Chondrocyte (in vitro differentiated cells): Measurements from ENCODE around the gene PPP1CC. TPM values are rescaled to one million over a fixed set of nuclear protein-coding genes. Genes with fewer than 3 reads are reported as not detected.
A peak's percentile ranks its signal among the peaks of the same experiment; 100 is the strongest.

Experiments used
- DNase-seq: peaks from one replicate; pipeline ENCODE4 v3.0.0; 2021; ENCODE audit warnings: mixed read lengths, low spot score
- H3K27ac Mint-ChIP-seq: one replicate; pipeline ENCODE4 v1.8.0; 2021; ENCODE audit warnings: mild to moderate bottlenecking, moderate library complexity, mixed read lengths; ENCODE audit not compliant: unreplicated experiment
- H3K27me3 Mint-ChIP-seq: 2 replicates; pipeline ENCODE4 v1.8.0; 2021; ENCODE audit warnings: low read depth, mixed read lengths
- H3K36me3 Mint-ChIP-seq: 2 replicates; pipeline ENCODE4 v1.8.0; 2021; ENCODE audit warnings: low read depth, mixed read lengths
- H3K4me1 Mint-ChIP-seq: 2 replicates; pipeline ENCODE4 v1.8.0; 2021; ENCODE audit warnings: low read depth, mild to moderate bottlenecking, mixed read lengths
- H3K4me3 Mint-ChIP-seq: one replicate; pipeline ENCODE4 v1.8.0; 2021; ENCODE audit warnings: mild to moderate bottlenecking, moderate library complexity, mixed read lengths; ENCODE audit not compliant: unreplicated experiment
- H3K9me3 Mint-ChIP-seq: 2 replicates; pipeline ENCODE4 v1.8.0; 2021; ENCODE audit warnings: low read depth, mixed read lengths
- total RNA-seq: library from RNA; stranded (reverse); gene quantifications from 3 replicates; pipeline ENCODE4 v1.2.1, GENCODE V29; 2021
- TF ChIP-seq, protein P1 (sequence below): fragments of 200-600 bp; sonication (generic); IDR thresholded peaks from 2 replicates; pipeline ENCODE4 v1.5.0; 2021; ENCODE audit warnings: antibody characterized with exemption, mild to moderate bottlenecking, moderate library complexity

PPP1CC gene
- total RNA-seq, 1 donor from 2014 or later: 82.5 TPM

- TF ChIP-seq, protein P1, sequence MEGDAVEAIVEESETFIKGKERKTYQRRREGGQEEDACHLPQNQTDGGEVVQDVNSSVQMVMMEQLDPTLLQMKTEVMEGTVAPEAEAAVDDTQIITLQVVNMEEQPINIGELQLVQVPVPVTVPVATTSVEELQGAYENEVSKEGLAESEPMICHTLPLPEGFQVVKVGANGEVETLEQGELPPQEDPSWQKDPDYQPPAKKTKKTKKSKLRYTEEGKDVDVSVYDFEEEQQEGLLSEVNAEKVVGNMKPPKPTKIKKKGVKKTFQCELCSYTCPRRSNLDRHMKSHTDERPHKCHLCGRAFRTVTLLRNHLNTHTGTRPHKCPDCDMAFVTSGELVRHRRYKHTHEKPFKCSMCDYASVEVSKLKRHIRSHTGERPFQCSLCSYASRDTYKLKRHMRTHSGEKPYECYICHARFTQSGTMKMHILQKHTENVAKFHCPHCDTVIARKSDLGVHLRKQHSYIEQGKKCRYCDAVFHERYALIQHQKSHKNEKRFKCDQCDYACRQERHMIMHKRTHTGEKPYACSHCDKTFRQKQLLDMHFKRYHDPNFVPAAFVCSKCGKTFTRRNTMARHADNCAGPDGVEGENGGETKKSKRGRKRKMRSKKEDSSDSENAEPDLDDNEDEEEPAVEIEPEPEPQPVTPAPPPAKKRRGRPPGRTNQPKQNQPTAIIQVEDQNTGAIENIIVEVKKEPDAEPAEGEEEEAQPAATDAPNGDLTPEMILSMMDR: no peak
- no peaks in the 10 kb centered on the region for H3K36me3 Mint-ChIP-seq
- H3K27ac Mint-ChIP-seq: no peak overlapping the region
- H3K9me3 Mint-ChIP-seq: no peaks in the 10 kb centered on the region
- H3K4me3 Mint-ChIP-seq: no peak overlapping the region
- peaks cover 48% of the 10 kb centered on the region for H3K4me1 Mint-ChIP-seq
- peak; percentile 29 for DNase-seq
- H3K27me3 Mint-ChIP-seq: no peaks in the 10 kb centered on the region
Observed at GRCh38 chr12:110744601-110745264, 2.0 kb upstream of the PPP1CC start.

DNA sequence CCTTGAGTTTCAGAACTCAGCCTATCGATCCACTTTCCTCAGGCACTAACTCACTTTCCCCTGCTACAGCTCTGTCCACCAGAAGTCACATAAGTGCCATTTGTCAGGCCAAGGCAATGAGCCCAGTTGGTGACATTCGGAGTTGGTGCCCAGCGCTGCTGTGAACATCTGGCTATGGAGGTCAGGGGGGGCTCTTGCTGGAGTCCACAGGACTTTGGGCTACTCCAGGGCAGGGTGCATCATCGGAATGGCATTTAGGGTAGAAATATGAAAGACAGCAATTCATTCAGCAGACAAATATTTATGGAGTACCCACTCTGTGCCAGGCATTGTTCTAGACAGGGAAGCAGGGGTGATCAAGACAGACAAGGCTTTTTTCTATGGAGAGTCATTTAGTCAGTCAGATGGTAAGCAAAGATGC lies 1.5 kb upstream of the PPP1CC start:
- peak overlapping the region; percentile 50 for H3K27ac Mint-ChIP-seq

DNA sequence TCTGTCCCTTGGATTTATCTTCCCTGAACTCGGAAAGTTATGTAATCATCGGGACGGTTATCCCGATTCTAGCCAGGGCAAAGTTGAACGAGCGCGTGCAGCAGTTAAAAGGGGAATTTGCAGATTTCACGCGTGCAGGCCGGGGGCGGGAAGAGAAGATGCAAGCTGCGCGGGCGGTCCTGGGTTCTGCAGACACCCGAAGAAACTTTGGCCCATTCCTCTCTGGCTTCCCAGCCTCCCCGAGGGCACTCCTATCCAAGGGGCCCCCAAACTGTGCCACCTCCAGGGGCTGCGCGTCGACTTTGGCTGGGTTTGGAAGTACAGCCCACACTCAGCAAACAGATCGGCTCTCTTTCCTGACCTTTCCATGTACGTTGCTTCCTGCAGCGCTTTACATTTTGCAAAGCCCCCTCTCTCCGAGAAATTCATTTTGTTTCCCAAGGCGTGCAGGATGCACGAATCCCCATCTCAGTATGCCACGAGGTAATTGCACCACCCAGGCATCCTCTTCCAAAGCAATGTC lies 941 bp upstream of the PPP1CC start:
- Mint-ChIP-seq H3K27me3 (no peaks in the 10 kb centered on the region), H3K4me1 (peaks cover 57% of the 10 kb centered on the region), H3K36me3 (no peaks in the 10 kb centered on the region), H3K9me3 (no peaks in the 10 kb centered on the region), H3K27ac (peak overlapping the region; percentile 50), H3K4me3 (peak overlapping the region; percentile 99)
- peak; percentile 62 for DNase-seq
- TF ChIP-seq, protein P1: no peak

More for the DNA sequence above, 1.5 kb upstream of the PPP1CC start:
- Mint-ChIP-seq H3K9me3 (no peaks in the 10 kb centered on the region), H3K36me3 (no peaks in the 10 kb centered on the region), H3K4me3 (peak overlapping the region; percentile 99), H3K27me3 (no peaks in the 10 kb centered on the region), H3K4me1 (peaks cover 53% of the 10 kb centered on the region)
- TF ChIP-seq, protein P1: no peak
- DNase-seq: peak; percentile 47

DNA sequence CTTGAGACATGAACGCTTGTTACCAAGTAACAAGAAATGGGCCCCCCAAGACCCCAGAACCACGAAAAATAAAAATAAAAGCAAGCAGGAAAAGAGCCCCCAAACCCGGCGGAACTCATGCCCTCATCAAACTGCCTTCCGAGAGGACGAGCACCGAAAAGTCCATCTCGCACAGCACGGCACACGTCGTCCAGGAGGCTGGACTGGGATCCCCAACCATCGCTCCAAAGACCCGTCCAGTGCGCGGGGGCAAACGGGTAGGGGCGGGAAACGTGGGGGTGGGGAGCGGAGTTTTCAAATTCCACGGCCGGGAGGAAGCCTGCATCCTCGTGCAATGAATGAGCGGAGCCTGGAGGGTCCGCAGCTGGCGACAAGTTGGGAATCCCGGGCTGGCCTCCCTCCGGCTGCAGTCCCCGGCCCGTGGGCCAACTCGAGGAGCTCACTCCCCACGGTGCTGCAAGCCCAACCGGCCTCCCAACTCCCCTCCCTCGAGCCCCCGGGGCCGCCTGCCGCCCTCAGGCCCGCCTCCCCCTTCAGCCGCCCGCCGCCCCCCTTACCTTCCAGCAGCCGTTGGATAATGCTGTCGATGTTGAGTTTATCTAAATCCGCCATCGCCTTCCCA lies 484 bp downstream of the PPP1CC start:
- Mint-ChIP-seq H3K4me3 (peak overlapping the region; percentile 99), H3K27ac (peak overlapping the region; percentile 89)

More for the DNA sequence above, 484 bp downstream of the PPP1CC start:
- TF ChIP-seq, protein P1: no peak
- H3K9me3 Mint-ChIP-seq: no peaks in the 10 kb centered on the region
- peak; percentile 67 for DNase-seq
- no peaks in the 10 kb centered on the region for H3K36me3 Mint-ChIP-seq
- H3K27me3 Mint-ChIP-seq: no peaks in the 10 kb centered on the region
- peaks cover 68% of the 10 kb centered on the region for H3K4me1 Mint-ChIP-seq
